MCF 10A (cell line): ENCODE results near the gene SHC2. TPM values are rescaled to one million over a fixed set of nuclear protein-coding genes. Genes with fewer than 3 reads are reported as not detected.

Experiments used
- BruUV-seq: library from RNA; stranded (reverse); fragments of 400-500 nt; replicated peaks from 2 replicates; lab custom pipeline; 2021; lab: Mats Ljungman, UMichigan
- CTCF ChIA-PET: fragments of 300-600 bp; sonication (Branson Sonifier 250); formaldehyde crosslinking; extraction: SDS; loops from one replicate; lab custom pipeline; 2021; ENCODE audit warnings: antibody characterized with exemption, inconsistent platforms; lab: Yijun Ruan, JAX
- POLR2A ChIA-PET: fragments of 300-600, 350-650 bp; sonication (Branson Sonifier 250); formaldehyde crosslinking; extraction: SDS; loops from one replicate; lab custom pipeline; 2020; ENCODE audit warnings: antibody characterized with exemption, inconsistent platforms; lab: Yijun Ruan, JAX
- DNase-seq: peaks from one replicate; pipeline ENCODE4 v3.0.0-alpha.2; 2018; ENCODE audit not compliant: unreplicated experiment
- H3K27ac Mint-ChIP-seq: one replicate; pipeline ENCODE4 v1.8.0; 2022; ENCODE audit warnings: mild to moderate bottlenecking, low read depth, mixed read lengths; ENCODE audit not compliant: unreplicated experiment
- H3K27me3 Mint-ChIP-seq: one replicate; pipeline ENCODE4 v1.8.0; 2022; ENCODE audit warnings: mixed read lengths; ENCODE audit not compliant: insufficient read depth, unreplicated experiment
- H3K36me3 Mint-ChIP-seq: one replicate; pipeline ENCODE4 v1.8.0; 2022; ENCODE audit warnings: mild to moderate bottlenecking, moderate library complexity, mixed read lengths; ENCODE audit not compliant: insufficient read depth, unreplicated experiment
- H3K4me1 Mint-ChIP-seq: one replicate; pipeline ENCODE4 v1.8.0; 2022; ENCODE audit warnings: mixed read lengths; ENCODE audit not compliant: insufficient read depth, unreplicated experiment
- H3K4me3 Mint-ChIP-seq: one replicate; pipeline ENCODE4 v1.8.0; 2022; ENCODE audit warnings: mild to moderate bottlenecking, moderate library complexity, mixed read lengths; ENCODE audit not compliant: unreplicated experiment
- H3K9me3 Mint-ChIP-seq: one replicate; pipeline ENCODE4 v1.8.0; 2022; ENCODE audit warnings: mixed read lengths; ENCODE audit not compliant: unreplicated experiment
- intact Hi-C: fragments of 100-400 bp; cut with micrococcal nuclease; formaldehyde crosslinking; loops from 2 replicates; pipeline ENCODE4 v1.14.1; 2022
- total RNA-seq: library from RNA; stranded (reverse); gene quantifications from 2 replicates; pipeline ENCODE4 v1.2.3, GENCODE V29; 2022
- TF ChIP-seq, protein P1 (sequence below): fragments of 200-600 bp; IDR thresholded peaks from one replicate; pipeline ENCODE4 v1.8.0; 2022; ENCODE audit warnings: antibody characterized with exemption, mild to moderate bottlenecking; ENCODE audit not compliant: unreplicated experiment

Gene SHC2
- total RNA-seq, 1 experiment from 2014 or later = 0.77 TPM

DNA sequence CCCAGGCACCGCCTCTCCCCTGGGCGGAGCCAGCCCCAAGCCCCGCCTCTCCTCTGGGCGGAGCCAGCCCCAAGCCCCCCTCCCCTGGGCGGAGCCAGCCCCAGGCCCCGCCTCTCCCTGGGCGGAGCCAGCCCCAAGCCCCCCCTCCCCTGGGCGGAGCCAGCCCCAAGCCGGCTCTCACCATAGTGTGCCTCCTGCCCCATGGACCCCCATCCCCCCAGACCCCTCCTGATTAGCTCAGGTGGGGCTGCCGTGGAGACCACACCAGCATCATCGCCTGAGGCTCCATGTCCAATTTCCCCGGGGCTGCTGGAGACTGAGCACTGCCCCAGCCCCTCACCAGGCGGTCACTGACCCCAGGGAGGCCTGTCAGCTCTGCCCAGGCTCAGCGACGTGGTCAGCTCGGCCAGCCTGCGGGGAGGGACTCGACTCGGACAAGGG, 31.3 kb upstream of the SHC2 start:
- H3K4me1 Mint-ChIP-seq = no peaks in the 10 kb centered on the region
- H3K36me3 Mint-ChIP-seq = peaks cover 5% of the 10 kb centered on the region
- H3K27me3 Mint-ChIP-seq = no peaks in the 10 kb centered on the region
- CTCF ChIA-PET = no interaction called here
- peaks cover 9% of the 10 kb centered on the region for H3K9me3 Mint-ChIP-seq
- DNase-seq = no peak
- no TSS peak for BruUV-seq
- TF ChIP-seq, protein P1, sequence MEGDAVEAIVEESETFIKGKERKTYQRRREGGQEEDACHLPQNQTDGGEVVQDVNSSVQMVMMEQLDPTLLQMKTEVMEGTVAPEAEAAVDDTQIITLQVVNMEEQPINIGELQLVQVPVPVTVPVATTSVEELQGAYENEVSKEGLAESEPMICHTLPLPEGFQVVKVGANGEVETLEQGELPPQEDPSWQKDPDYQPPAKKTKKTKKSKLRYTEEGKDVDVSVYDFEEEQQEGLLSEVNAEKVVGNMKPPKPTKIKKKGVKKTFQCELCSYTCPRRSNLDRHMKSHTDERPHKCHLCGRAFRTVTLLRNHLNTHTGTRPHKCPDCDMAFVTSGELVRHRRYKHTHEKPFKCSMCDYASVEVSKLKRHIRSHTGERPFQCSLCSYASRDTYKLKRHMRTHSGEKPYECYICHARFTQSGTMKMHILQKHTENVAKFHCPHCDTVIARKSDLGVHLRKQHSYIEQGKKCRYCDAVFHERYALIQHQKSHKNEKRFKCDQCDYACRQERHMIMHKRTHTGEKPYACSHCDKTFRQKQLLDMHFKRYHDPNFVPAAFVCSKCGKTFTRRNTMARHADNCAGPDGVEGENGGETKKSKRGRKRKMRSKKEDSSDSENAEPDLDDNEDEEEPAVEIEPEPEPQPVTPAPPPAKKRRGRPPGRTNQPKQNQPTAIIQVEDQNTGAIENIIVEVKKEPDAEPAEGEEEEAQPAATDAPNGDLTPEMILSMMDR = no peak
- POLR2A ChIA-PET = interaction anchor here (1.0 kb wide), 1 partner anchor 14 kb away, joined by 3 read pairs; no protein-coding TSS in a partner anchor
- no peak overlapping the region for H3K4me3 Mint-ChIP-seq
- intact Hi-C loops = no loop called here
- H3K27ac Mint-ChIP-seq = no peak overlapping the region

DNA sequence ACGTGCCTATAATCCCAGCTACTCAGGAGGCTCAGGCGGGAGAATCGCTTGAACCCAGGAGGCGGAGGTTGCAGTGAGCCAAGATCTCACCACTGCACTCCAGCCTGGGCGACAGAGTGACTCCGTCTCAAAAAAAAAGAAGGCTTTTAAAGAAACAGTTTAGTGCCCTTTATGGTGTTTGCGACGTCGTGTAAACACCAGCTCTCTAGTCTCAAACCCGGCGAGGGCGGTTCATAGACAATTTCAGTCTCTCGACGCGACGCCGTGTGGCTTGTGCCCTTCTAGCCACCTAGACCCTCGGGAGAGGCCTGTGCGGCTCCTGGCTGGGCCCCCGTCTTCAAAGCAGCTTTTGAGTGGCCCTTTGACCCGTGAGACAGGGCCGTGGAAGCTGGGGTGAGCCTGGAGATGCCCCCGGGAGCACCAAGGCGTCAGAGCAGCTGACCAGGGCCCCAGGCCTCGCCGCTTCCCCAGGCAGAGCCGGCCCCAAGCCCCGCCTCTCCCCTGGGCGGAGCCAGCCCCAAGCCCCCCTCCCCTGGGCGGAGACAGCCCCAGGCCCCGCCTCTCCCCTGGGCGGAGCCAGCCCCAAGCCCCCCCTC, 30.4 kb upstream of the SHC2 start:
- no peaks in the 10 kb centered on the region for H3K4me1 Mint-ChIP-seq
- POLR2A ChIA-PET = interaction anchor here (1.2 kb wide), 1 partner anchor 80 kb away, joined by 5 read pairs; no protein-coding TSS in a partner anchor
- H3K36me3 Mint-ChIP-seq = peaks cover 5% of the 10 kb centered on the region
- TF ChIP-seq, protein P1 = no peak
- H3K27me3 Mint-ChIP-seq = no peaks in the 10 kb centered on the region
- no peak overlapping the region for H3K27ac Mint-ChIP-seq
- no TSS peak for BruUV-seq
- intact Hi-C loops = no loop called here
- peaks cover 9% of the 10 kb centered on the region for H3K9me3 Mint-ChIP-seq
- no peak overlapping the region for H3K4me3 Mint-ChIP-seq
- CTCF ChIA-PET = interaction anchor here (0.6 kb wide), 1 partner anchor 486 kb away, joined by 3 read pairs; no protein-coding TSS in a partner anchor
- DNase-seq = no peak

DNA sequence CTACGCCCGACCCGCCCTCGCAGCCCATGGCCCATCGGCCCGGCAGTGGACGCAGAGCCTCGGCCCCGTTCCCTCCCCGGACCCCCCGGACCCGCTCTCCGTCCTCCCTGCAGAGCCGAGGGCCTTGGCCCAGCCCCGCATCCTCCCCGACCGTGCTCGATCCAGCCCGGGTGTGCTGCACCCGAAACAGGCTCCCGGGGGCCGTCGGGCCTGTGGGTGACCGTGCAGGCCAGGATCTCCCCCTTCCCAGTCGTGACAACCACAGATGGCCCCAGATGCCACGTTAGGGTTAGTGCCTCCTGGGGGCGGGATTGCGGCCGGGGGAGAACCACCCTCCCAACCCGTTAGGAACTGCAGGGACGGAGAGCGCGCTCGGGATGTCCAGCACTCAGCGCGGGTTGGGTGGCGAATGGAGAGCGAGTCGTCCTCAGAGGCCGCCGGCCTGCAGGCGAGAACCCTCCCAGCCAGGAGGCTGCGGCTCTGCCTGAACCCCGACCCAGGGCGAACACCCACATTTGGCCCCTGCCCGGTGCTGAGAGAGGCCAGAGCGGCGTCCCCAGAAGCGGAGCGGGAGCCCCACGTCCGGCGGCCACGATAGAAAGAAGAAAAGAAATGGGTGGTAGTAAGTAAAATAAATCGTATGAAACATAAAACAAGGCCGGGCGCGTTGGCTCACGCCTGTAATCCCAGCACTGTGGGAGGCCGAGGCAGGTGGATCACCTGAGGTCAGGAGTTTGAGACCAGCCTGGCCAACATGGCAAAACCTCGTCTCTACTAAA, 28.8 kb upstream of the SHC2 start:
- DNase-seq = no peak
- ChIA-PET POLR2A (interaction anchor here (0.6 to 1.6 kb wide), 8 partner anchors 13 to 87 kb away, joined by 3 to 14 read pairs (median 4); partner anchors contain the start of gene TPGS1), CTCF (no interaction called here)
- BruUV-seq = no TSS peak
- peak overlapping the region; percentile 59 for H3K27ac Mint-ChIP-seq
- peaks cover 6% of the 10 kb centered on the region for H3K4me1 Mint-ChIP-seq
- no peaks in the 10 kb centered on the region for H3K27me3 Mint-ChIP-seq
- intact Hi-C loops = loop anchor here (2.0 kb wide), 1 partner anchor 17 kb away; the partner anchor contains the start of gene TPGS1
- H3K36me3 Mint-ChIP-seq = peaks cover 5% of the 10 kb centered on the region
- H3K9me3 Mint-ChIP-seq = peaks cover 9% of the 10 kb centered on the region
- TF ChIP-seq, protein P1 = no peak
- peak overlapping the region; percentile 72 for H3K4me3 Mint-ChIP-seq
